Measurements from ENCODE around the gene MYO1F.

Gene MYO1F

DNA sequence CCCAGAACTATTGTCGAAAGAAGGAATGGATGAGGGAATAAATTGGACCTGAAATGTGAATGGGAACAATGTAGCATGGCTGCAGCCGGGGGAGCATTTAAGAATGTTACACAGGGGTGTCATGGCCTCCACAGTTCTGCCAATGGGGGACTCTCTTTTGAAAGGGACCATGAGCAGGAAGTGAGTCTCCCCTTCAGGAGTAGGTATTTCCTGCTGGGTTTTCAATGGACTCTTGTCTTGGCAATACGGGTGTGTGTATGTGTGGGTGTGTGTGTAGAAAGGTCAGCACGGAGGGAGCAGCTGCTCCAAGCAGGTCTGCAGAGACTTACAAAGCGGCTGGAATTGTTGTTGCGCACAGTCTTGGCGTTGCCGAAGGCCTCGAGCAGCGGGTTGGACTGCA, 24.4 kb downstream of the MYO1F start:
- FAIRE-seq (no peak), DNase-seq (ENCODE audit: insufficient read length) (no peak)
- TF ChIP-seq TAF1 (IDR thresholded peaks at IDR 0.05; ENCODE audit: borderline replicate concordance, low read depth, low read length) (no peak), POLR2A (IDR thresholded peaks at IDR 0.05; ENCODE audit: low read depth, low read length) (no peak), POLR2AphosphoS5 (IDR thresholded peaks at IDR 0.05; ENCODE audit: low read depth, low read length) (no peak)

DNA sequence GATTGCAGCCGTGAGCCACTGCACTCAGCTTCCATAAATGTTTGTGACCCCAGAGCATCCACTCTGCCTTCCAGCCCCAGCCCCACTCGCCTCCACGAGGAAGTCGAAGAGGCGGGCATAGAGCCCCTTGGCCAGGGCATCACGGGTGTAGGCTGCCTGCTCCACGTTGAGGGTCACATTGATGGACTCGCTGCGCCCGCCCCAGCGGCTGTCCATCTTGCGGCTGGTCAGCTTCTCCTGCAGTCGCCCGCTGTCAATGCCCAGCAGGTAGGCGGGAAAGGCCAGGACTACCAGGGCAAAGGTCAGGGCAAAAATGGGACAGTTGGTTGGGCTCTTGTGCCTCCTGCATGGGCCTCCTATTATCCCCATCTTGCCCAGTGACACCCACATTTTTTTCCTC, 27.2 kb downstream of the MYO1F start:
- no peak for DNase-seq (ENCODE audit: insufficient read length)
- TF ChIP-seq POLR2A (IDR thresholded peaks at IDR 0.05; ENCODE audit: low read depth, low read length) (no peak), TAF1 (IDR thresholded peaks at IDR 0.05; ENCODE audit: borderline replicate concordance, low read depth, low read length) (no peak), POLR2AphosphoS5 (IDR thresholded peaks at IDR 0.05; ENCODE audit: low read depth, low read length) (no peak)
- no peak for FAIRE-seq

DNA sequence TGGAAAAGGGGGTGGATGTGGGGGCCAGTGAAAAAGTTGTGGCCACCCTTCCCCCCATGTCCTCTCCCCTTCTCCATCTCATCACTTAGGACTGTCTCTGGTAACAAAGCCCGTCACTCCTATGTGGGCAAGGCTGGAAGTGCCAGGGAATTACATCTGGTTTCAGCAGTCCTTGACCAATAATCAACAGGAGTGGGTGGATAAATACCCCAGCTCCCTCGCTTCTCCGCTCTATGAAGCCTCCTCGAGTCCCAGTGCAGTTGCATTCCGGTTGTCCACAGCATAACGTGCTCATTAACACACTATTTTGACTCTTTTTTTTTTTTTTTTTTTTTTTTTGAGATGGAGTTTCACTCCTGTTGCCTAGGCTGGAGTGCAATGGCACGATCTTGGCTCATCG, 31.5 kb downstream of the MYO1F start:
- TF ChIP-seq TAF1 (IDR thresholded peaks at IDR 0.05; ENCODE audit: borderline replicate concordance, low read depth, low read length) (no peak), POLR2A (IDR thresholded peaks at IDR 0.05; ENCODE audit: low read depth, low read length) (no peak), POLR2AphosphoS5 (IDR thresholded peaks at IDR 0.05; ENCODE audit: low read depth, low read length) (no peak)
- FAIRE-seq = no peak
- no peak for DNase-seq (ENCODE audit: insufficient read length)

DNA sequence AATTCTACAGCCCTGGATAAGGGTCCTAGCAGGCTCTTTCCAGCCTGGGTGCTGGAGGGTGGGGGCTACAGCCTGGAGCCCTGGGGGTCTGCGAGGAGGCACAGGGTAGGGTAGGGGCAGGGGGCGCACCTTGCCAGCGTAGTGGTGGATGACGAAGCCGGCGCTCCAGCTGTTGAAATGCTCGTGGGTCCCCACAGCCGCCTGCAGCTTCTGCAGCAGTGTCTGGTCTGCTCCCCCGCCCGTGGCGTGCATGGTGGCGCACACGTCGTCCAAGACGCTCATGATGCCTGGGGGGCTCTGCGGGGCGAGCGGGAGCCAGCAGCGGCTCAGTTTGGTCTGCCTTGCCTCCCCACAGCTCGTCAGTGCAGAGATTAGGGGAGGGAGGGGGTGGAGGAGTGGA, 33.1 kb downstream of the MYO1F start:
- TF ChIP-seq TAF1 (IDR thresholded peaks at IDR 0.05; ENCODE audit: borderline replicate concordance, low read depth, low read length) (no peak), POLR2AphosphoS5 (IDR thresholded peaks at IDR 0.05; ENCODE audit: low read depth, low read length) (no peak), POLR2A (IDR thresholded peaks at IDR 0.05; ENCODE audit: low read depth, low read length) (no peak)
- no peak for FAIRE-seq
- no peak for DNase-seq (ENCODE audit: insufficient read length)

DNA sequence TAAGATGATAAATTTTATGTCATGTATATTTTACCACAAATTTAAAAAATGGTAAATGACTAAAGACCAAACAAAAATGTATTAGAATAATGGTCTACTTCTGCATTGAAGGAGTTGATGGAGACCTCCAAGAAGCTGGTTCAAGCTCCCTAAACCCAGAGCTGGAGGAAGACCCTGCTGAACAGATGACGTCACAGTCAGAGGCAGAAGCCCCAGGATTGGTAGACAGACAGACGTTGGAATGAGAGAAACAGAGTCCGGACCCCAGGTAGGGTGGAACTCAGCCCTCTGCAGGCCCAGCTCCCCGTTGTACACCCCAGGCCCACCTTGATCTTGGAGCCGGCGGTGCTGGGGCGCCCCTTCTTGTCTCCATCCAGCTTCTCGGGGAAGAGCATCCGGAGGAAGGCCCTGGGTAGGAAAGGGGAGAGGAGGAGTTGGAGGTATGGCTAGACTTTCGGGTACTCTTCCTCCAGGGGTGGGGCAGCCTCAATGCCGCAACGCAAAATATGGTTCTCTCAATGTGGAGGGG, 37.6 kb downstream of the MYO1F start:
- no peak for TF ChIP-seq TAF1 (IDR thresholded peaks at IDR 0.05; ENCODE audit: borderline replicate concordance, low read depth, low read length)
- no peak for TF ChIP-seq POLR2AphosphoS5 (IDR thresholded peaks at IDR 0.05; ENCODE audit: low read depth, low read length)
- TF ChIP-seq POLR2A (IDR thresholded peaks at IDR 0.05; ENCODE audit: low read depth, low read length) = no peak
- DNase-seq (ENCODE audit: insufficient read length) (no peak), FAIRE-seq (no peak)

DNA sequence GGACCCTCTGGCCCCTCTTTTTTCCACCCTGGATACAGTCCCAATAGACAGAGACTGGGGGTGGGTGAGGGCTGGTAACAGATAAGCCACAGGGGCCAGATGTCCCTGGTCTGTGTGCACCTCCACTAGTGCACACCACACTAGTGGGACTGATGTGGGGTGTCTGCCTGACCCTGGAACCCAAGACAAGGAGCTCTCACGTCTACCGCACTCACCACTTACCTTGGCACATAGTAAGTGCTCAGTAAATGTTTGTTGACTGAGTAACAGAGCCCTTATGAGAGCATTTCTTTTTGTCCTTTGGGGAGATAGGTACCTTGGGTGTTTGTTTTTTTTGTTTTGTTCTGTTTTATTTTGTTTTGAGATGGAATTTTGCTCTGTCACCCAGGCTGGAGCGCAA, 40.1 kb downstream of the MYO1F start:
- FAIRE-seq (no peak), DNase-seq (ENCODE audit: insufficient read length) (no peak)
- no peak for TF ChIP-seq POLR2A (IDR thresholded peaks at IDR 0.05; ENCODE audit: low read depth, low read length)
- TF ChIP-seq POLR2AphosphoS5 (IDR thresholded peaks at IDR 0.05; ENCODE audit: low read depth, low read length) = no peak
- no peak for TF ChIP-seq TAF1 (IDR thresholded peaks at IDR 0.05; ENCODE audit: borderline replicate concordance, low read depth, low read length)

DNA sequence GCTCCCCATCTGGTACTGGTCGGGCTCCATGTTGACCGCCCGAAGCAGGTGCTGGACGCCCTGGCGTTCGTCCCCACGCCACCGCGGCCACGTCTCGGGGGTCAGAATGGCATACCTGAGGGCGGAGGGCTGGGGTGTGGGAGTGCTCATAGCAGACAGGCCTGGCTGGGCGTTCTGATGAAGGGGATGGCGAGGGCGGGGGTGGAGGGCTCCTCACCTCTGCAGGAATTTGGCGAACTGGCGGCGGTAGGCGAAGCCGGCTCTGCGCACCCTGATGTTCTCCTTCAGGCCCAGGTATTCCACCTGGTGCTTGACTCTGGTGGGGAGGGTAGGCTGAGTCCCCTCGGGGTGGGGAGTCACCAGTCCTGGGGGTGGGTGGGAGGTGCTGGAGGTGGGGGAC, 41.0 kb downstream of the MYO1F start:
- FAIRE-seq (no peak), DNase-seq (ENCODE audit: insufficient read length) (no peak)
- TF ChIP-seq POLR2A (IDR thresholded peaks at IDR 0.05; ENCODE audit: low read depth, low read length) (no peak), POLR2AphosphoS5 (IDR thresholded peaks at IDR 0.05; ENCODE audit: low read depth, low read length) (no peak), TAF1 (IDR thresholded peaks at IDR 0.05; ENCODE audit: borderline replicate concordance, low read depth, low read length) (no peak)

DNA sequence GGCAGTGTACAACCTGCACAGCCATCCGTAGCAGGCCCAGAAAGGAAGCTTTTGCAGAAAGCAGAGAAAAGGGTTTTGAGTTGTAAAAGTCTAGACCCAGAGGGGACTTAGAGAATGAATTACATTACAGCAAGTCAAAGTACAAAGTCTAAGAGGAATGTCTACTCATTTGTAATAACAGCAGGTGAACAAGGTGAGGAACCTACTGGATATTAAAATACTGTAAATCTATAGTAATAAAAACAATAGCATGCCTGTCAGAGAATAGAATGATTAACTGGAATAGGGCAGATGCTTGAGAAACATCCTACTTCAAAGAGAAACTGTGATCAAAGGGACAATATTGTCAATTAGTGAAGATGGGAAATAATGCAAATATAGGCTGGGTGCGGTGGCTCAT, 45.0 kb downstream of the MYO1F start:
- FAIRE-seq (no peak), DNase-seq (ENCODE audit: insufficient read length) (no peak)
- TF ChIP-seq POLR2AphosphoS5 (IDR thresholded peaks at IDR 0.05; ENCODE audit: low read depth, low read length) (no peak), TAF1 (IDR thresholded peaks at IDR 0.05; ENCODE audit: borderline replicate concordance, low read depth, low read length) (no peak), POLR2A (IDR thresholded peaks at IDR 0.05; ENCODE audit: low read depth, low read length) (no peak)

DNA sequence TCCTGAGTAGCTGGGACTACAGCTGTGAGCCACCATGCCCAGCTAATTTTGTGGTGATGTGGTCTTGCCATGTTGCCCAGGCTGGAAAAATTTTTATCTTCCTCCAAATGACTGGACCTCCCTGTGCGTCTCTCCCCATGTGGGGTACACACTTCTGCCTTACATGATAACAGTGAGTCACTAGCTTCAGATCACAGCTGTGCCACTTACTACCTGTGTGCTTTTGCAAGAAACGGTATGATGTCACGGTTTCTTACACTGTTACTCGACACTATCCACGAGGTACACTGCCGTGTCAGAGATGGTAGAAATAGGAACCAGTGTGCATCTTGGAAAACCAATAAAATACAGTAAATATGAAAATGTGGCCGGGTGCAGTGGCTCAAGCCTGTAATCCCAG, 45.8 kb downstream of the MYO1F start:
- DNase-seq (ENCODE audit: insufficient read length) (no peak), FAIRE-seq (no peak)
- TF ChIP-seq POLR2AphosphoS5 (IDR thresholded peaks at IDR 0.05; ENCODE audit: low read depth, low read length) (no peak), POLR2A (IDR thresholded peaks at IDR 0.05; ENCODE audit: low read depth, low read length) (no peak), TAF1 (IDR thresholded peaks at IDR 0.05; ENCODE audit: borderline replicate concordance, low read depth, low read length) (no peak)

DNA sequence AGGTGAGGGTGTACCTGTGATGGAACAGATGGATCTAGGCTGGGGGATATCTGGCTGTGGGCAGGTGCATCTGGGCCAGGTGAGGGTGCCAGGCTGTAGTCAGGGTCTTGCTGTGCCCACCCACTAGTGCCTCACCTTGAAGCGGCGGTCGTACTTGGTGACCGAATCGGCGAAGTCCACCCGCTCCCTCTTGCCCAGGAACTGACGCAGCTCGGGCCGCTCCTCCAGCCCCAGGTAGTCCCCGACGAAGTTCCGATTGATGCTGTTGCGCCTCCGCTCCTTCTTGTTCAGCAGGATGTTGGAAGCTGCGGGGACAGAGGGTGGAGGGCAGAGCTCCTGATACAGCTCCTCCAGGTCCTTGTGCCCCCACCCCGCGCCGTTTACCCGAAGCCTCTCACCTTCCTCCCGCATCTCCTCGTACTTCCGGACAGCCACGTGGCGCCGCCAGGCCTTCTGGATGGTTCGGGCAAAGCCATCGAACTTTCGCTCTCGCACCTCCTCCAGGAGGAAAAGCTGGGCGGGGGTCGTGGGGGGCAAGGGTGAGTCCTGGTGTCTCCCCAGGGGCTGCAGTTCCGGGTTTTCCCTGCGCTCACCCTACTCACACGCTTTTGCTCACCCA, 47.1 kb downstream of the MYO1F start:
- DNase-seq (ENCODE audit: insufficient read length) (no peak), FAIRE-seq (no peak)
- TF ChIP-seq TAF1 (IDR thresholded peaks at IDR 0.05; ENCODE audit: borderline replicate concordance, low read depth, low read length) (no peak), POLR2AphosphoS5 (IDR thresholded peaks at IDR 0.05; ENCODE audit: low read depth, low read length) (no peak), POLR2A (IDR thresholded peaks at IDR 0.05; ENCODE audit: low read depth, low read length) (no peak)

DNA sequence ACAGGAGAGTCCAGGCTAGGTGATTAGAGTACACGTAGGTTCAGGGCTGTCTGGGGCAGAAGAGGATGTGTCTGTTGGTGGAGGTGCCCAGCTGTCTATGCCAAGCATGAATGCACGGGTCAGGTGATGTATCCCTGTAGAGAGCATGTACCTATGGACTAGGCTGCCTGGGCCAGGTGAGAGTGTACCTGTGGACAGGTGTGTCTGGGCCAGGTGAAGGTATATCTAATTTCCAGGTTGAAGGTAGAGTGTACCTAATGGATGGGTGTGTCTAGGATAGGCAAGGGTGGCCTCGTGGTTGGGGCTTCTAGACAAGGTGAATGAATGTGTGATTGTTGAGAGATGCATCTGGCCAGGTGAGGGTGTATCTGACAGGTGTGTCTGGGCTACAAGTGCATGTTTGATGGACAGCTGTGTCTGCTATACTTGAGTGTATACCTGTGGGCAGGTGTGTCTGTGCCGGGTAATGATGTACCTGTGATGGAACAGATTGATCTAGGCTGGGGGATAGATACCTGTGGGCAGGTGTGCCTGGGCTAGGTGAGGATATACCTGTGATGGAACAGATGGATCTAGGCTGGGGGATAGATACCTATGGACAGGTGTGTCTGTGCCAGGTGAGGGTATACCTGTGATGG, 47.8 kb downstream of the MYO1F start:
- FAIRE-seq (no peak), DNase-seq (ENCODE audit: insufficient read length) (no peak)
- TF ChIP-seq TAF1 (IDR thresholded peaks at IDR 0.05; ENCODE audit: borderline replicate concordance, low read depth, low read length) (no peak), POLR2AphosphoS5 (IDR thresholded peaks at IDR 0.05; ENCODE audit: low read depth, low read length) (no peak), POLR2A (IDR thresholded peaks at IDR 0.05; ENCODE audit: low read depth, low read length) (no peak)

DNA sequence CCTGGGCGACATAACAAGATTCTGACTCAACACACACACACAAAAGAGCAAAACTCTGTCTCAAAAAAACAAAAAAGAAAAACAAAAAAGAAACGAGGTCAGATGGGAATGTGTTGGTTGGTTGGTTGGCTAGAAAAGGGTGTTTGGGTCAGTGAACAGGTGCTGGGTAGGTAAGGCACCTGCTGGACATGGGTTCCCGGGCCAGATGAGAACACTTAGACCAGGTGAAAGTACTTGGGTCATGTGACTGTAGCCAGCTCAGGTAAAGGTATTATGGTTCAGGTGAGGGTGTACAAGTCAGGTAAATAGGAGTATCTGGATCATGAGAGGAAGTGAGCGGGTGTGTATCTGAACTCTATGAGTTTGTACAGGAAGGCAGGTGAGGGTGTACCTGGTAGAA, 48.7 kb downstream of the MYO1F start:
- FAIRE-seq = no peak
- no peak for TF ChIP-seq POLR2A (IDR thresholded peaks at IDR 0.05; ENCODE audit: low read depth, low read length)
- TF ChIP-seq TAF1 (IDR thresholded peaks at IDR 0.05; ENCODE audit: borderline replicate concordance, low read depth, low read length) = no peak
- TF ChIP-seq POLR2AphosphoS5 (IDR thresholded peaks at IDR 0.05; ENCODE audit: low read depth, low read length) = no peak

More for the DNA sequence above, 48.7 kb downstream of the MYO1F start:
- DNase-seq (ENCODE audit: insufficient read length) = no peak

Measured in GM12892 (cell line).